GM18511 (cell line): ENCODE results near the gene EIF1B.

Experiments
- ATAC-seq: cut with Tn5 transposase; IDR thresholded peaks from one replicate; pipeline ENCODE4 v1.9.1; 2021; ENCODE audit warnings: mild to moderate bottlenecking, moderate library complexity; ENCODE audit not compliant: unreplicated experiment

EIF1B gene

GRCh38 chr3:40308725-40309417 is 636 bp upstream of the EIF1B start:
- ATAC-seq: peak; percentile 5

DNA sequence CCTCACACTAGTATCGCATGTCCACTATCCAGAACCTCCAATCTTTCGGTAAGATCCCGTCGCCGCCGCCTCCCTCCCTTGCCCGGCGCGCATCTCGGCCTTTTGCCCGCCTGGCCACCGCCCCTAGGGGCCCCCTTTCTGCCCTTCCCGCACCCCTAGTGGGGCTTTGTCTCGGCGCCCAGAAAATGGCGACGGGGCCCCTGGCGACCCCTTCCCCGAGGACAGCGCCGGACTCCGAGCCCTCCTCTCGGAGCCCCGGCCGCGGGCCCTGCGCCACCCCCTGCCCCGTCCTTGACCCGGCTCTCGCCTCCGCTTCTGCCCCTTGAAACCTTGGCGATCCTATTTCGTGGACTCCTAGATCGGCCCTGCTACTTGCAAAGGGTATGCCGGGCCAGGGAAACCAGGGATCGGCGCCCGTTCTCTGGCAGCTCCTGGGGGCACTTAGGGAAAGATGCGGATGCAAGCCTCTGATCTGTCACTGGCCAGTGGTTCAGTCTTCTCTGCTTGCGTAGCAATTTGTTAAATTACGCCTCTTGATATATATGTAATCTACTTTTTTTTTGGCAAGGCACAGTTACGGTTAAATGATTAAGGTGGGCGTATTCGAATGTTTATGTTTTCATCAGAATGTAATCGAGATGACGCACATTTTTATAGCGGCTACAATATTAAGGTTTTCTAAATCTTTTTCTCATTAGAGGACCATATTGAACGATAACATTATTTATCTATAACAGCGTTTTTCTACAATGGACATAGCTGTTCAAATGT is 603 bp downstream of the EIF1B start:
- ATAC-seq: peak; percentile 43

GRCh38 chr3:40310705-40311104 is 1.2 kb downstream of the EIF1B start:
- ATAC-seq: no peak

DNA sequence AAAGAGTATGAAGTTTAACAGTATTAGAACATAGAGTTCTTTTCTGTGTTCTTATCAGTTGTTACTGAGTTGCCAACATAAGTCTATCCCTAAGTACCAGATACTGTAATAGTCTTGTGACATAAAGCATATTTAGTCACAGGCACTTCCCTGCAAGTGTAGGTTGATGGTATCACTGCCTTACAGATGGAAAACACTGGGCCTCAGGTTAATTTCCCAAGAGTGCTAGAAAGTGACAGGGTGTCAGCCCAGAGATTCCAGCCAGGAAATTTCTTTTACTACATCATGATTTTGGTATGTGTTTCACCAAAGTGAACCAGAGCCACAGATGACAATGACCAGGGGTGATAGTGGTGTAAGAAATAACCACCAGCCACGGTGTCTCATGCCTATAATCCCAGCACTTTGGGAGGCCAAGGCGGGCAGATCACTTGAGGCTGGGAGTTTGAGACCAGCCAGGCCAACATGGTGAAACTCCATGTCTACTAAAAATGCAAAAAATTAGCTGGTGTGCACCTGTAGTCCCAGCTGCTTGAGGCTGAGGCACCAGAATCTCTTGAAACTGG is 3.2 kb downstream of the EIF1B start:
- ATAC-seq: no peak

- ATAC-seq: no peak
Measured at GRCh38 chr3:40313975-40314860, 4.7 kb downstream of the EIF1B start.

DNA sequence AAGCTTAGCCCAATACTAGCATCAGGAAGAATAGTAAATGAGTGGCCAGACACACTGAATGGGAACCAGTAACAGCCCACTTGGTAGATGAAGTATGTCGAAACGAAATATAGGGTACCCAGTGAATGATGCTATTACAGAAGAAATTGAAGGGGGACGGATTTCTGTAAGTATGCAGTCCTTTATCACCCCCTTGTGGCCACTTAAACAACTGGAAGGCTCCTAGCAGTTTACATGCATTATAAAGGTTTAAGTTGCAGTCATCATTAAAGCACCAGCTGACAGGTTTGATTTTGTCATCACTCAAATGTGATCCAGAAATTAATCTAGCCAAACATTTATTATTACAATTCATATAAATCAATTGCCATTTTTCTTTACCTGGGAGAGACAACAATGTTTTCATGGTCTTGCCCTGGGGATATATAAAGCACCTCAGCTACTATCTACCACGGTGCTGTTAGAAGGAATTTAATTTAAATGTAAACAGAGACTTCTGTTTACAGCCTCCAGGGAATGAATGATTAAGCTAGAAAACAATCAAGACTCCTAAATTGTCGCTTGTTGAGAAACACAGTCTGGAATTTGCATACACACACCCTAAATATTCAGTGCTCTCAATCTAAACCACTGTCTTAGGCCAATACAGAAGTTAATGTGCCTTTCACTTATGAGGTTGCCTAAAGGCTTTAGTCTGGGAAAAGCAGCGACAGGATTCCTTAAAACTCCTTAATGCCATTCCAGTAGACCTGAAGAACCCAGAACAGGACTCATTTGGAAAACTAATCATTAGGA is 7.8 kb downstream of the EIF1B start:
- peak; percentile 90 for ATAC-seq

- no peak for ATAC-seq
Measured at GRCh38 chr3:40321818-40322217, 12.3 kb downstream of the EIF1B start.

DNA sequence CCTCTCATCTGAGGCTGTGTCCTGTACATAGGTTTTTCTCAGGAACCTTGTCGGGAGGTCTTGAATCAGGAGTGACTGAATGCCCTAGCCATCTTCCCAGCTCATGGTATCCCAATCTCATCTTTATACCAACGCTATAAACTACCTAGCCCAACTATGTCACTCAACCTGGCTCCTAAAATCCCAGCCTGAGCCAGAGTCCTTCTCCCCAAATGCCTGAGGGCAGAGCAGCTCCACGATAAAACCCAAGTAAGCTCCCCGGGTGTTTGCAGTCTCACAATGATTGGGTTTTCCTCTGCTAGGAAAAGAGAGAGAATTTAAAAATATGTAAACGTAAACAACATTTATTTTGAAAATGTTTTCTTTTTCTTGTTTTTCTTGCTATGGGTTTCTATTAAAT is 14.4 kb downstream of the EIF1B start:
- ATAC-seq: no peak

- ATAC-seq: no peak
Measured at GRCh38 chr3:40324621-40325020, 15.1 kb downstream of the EIF1B start.

- no peak for ATAC-seq
Measured at GRCh38 chr3:40325465-40325864, 16.0 kb downstream of the EIF1B start.

DNA sequence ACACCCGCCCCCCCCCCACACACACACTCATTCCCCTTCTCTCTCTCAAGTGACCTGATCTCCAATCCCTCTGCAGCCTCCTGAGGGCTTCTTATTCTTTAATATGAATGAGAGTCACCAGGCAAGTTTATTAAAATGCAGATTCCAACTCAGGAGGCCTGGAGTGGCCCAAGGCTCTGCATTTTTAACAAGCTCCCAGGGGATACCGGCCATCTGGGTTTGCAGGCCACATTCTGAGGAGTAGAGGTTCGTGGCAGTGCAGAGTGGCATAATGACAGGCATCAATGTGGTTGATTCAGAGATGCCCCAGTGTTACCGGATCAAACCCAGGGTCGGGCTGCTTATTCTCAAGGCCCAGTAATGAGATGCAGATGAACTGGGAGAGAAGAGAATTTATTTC is 18.9 kb downstream of the EIF1B start:
- ATAC-seq: no peak

- ATAC-seq: no peak
Measured at GRCh38 chr3:40329071-40329470, 19.6 kb downstream of the EIF1B start.

- ATAC-seq: no peak
Measured at GRCh38 chr3:40332684-40333083, 23.2 kb downstream of the EIF1B start.

DNA sequence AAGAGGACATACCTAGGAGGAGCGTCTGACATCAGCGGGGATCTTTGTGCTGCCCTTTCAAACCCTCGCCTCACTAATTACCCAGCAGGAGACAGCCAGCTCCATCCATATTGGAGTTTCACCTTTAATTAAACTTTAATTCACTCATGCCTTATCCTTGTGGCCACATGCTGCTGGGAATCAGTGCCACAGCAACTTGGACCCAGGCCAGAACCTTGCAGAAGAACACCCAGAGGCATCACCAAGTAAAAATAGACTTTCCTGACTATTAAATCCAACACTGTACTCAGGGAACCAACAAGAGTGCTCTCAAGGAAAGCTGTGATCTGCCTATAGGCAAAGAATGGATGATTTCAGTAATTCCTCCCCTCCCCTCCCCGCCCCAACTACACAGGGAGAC is 23.9 kb downstream of the EIF1B start:
- no peak for ATAC-seq

DNA sequence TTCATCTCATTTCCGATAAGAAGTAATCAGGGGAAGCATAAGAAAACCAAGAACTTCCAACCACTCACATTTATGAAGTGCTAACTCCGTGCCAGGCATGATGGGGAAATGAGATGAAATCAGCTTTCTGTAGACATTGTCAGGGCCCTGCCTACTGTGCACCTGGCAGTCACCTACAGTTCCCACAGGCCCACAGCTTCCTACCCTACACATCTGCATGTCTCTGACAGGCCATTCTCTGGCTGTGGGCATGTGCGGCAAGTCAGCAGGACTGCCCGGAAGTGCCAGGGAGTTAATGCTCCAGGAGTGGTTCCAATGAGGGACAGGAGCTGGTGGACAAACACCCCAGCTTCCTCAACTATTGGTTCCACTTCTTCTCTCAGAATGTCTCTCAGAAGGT is 24.3 kb downstream of the EIF1B start:
- ATAC-seq: no peak

DNA sequence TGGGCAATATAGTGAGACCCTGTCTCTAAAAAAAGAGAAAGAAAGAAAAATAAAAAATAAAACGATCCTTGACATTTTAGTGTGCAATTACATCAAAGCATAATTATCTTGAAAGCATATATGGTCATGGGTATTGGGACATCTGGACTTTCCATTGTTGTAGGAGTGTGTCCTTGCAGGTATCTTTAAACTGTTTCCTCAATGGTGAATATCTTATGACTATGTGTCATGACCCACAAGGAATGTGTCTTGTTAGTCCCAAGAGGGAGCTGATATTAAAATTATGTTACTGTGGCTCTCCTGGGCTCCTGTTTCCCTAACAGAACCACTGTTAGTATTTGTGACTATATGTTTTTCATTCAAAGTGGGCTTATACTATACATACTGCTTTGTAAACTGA is 26.6 kb downstream of the EIF1B start:
- ATAC-seq: no peak

DNA sequence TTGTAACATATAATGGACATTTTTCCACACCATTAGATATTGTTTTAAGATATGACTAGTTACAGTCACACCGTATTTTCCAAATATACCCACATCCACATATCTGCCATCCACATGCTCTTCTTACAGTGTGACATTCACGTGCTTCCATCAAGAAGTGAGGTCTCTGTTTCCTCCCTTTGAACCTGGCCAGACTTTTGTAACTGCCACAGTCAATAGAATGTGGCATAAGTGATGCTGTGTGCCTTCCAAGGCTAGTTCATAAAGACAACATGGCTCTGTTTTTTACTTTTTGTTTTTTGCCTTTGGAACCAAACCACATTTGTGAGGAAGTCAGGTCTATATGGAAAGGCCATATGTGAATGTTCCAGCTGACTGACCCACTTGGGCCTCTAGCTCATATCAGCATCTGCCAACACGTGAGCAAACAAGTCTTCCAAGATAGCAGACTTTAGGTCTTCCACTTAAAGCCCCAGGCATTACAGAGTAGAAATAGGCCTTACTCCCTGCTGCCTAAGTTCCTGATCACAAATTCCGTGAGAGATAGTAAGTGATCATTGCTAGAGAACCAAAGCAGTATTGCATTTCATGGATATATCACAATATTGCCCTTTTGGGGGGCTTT is 27.1 kb downstream of the EIF1B start:
- peak; percentile 3 for ATAC-seq

DNA sequence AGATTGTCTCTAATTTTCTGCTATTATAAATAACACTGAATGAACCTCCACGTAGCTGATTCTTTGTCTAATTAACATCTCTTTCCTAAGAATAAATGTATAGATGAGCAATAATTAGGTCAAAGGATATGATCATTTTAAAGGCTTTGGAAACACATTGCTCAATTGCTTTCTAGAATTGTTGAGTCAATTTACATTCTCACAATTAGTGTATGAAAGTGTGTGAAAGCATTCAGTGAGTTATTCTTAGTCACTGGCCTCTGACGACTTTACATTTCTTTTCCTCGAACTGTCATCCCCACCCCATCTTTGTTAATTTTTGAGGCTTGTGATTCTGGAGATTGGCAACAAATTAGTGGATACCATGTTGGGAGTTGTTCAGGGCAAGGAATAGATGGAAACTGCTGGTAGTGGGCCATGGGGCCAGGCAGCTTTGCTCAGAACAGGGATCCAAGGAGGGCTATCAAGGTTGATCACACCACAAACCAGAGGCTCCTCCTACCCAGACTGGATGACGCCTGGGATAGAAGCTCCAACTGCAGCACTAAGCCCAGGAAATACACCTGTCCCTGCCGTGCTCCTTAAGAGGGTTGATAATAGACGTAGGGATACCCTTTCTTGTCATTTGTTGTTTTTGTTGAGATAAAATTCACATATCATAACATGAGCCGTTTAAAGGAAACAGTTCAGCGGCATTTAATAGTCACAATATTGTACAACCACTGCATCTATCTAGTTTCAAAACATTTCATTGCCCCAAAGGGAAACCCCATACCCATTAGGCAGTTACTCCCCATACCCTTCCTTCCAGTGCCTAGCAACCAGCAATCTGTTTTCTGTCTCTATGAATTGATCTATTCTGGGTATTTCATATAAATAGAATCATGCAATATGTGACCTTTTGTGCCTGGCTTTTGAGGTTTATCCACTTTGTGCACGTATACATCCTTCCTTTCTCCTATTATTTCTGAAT is 27.9 kb downstream of the EIF1B start:
- ATAC-seq: peak; percentile 71

DNA sequence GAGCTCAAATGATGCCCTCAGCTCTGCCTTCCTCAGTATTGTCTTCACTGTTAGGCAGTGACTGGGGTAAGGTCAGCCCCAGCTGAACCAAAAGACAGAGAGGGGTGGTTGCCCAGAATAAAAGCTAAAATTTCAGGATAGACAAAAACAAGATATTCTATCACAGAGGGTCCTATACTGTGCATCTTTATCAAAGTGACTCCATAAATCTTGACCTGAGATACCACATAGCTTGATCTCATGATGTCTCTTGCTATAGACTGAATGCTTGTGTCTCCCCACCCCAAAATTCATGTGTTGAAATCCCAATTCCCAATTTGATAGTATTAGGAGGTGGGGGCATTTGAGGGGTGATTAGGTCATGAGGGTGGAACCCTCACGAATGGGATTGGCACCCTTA is 30.4 kb downstream of the EIF1B start:
- no peak for ATAC-seq
